Fibroblast of skin of back (primary cell): ENCODE data around the gene MINK1.
"Not testable (repeated sequence)": the region's sequence is repeated elsewhere in the genome, so short reads cannot be mapped to it uniquely, and the experiment has no call there.

Source experiments
- DNase-seq: peaks from one replicate; pipeline ENCODE4 v3.0.0-alpha.2; 2013

The MINK1 gene

DNA sequence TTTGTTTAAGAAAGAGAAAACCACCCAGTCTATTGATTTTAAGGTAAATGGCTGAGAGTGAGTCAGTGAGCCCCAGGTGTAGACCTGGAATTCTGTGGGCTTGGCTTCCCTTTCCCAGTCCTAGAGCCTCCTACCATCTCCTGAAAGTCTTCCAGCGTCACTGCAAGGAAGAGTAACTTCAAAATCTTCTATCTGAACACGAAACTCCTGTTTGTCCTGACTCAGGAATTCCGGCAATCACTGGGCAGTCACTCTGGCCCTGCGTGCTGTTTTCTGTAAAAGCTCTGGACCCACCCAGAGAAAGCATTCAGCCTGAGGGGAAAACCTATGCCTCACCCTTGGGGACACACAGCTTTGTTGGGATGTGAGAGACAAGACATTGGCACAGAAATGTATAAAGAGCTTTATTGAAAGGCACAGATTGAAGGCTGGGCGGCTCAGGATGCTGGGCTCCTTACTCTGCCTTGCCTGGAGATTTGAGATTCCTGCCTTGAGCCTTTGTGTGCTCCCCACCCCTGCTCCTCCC is 15.9 kb downstream of the MINK1 start:
- peak; percentile 62 for DNase-seq

DNA sequence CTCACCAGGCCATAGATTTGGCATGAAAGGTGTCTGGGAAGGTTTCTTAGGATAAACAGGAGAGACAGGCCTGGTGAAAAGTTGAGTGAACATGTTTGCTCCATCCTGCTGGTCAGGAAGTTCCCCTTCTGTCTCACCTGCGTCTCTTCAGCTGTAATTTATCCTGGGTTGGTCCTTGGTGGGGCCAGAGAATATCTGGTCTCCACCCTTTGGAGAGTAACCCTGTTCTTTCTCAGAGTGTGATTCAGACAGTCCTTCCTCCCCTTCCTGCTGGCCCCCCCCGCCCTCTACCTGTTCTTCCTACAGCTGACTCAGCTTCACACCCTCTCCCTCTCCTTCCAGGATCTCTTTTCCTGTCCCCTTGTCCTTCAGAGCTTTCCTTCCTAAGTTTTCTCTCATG is 17.1 kb downstream of the MINK1 start:
- DNase-seq: no peak

DNA sequence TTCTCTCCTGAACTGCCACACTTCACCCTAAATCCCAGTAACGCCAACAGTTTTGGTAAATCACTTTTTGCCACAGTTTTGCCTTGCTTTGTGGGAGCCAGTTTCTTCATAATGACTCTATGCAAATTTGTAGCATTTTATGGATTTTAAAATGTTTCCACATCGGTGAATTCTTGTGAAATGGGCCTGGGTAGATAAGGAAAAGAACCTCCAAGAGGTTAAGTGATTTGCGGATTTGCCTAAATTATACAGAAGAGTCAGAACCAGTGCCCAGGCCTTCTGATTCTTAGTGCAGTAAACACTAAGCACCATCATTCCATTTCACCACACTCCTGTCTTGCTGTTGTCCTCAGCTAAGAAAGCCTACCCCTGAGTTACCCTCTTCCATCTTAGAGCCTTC is 17.9 kb downstream of the MINK1 start:
- DNase-seq: no peak

DNA sequence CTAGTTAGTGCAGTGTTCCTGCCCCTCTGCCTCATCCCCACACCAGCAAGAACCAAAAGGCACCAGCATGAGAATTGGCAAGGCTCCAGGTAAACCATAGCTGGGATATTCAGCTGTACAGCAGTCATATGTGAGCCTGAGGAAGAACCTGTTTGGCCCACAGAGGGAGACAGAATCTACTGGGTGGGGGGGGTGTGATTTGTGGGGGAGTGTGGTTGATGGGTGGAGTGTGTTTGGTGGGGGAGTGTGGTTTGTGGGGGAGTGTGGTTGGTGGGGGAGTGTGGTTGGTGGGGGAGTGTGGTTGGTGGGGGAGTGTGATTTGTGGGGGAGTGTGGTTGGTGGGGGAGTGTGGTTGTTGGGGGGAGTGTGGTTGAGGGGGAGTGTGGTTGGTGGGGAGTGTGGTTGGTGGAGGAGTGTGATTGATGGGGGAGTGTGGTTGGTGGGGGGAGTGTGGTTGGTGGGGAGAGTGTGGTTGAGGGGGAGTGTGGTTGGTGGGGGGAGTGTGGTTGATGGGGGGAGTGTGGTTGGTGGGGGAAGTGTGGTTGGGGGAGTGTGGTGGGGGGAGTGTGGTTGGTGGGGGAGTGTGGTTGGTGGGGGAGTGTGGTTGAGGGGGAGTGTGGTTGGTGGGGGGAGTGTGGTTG is 19.5 kb downstream of the MINK1 start:
- DNase-seq: peak; percentile 73

DNA sequence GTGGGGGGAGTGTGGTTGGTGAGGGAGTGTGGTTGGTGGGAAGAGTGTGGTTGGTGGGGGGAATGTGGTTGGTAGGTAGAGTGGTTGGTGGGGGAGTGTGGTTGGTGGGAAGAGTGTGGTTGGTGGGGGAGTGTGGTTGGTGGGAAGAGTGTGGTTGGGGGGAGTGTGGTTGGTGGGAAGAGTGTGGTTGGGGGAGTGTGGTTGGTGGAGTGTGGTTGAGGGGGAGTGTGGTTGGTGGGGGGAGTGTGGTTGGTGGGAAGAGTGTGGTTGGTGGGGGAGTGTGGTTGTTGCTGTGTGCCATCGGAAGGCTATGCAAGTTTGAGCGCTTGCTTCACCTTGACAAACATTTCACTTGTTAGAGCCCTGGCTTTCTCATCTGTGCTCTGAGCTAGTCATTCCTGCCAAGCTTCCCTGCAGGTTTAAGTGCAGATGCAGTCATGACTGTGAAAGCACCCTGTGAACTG is 20.1 kb downstream of the MINK1 start:
- DNase-seq: no peak

DNA sequence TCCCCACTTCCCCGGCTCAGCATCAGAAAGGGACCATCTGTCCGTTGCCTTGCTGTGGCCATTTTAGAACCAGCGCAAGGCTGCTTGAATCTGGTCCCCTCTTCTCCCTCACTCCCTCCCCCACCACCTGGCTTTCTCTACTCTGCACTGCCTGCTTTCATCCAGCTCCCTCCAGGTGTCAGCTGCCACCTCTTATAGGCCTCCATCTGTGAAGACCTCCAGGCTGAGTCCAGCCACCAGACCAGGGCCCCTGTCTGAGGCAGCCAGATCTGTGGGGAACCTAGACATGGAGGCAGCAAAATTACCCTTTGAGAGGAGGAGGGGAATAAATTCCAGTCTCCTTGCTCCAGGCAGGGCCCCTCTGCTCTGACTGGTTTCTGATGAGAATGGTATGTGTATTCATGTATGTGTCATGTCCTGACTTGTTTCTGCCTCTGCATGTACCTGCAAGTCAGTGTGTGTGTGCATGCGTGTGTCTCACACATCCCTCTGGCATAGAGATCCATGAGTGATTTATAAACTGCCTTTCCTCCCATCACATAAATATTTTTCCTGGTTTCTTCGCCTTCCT is 21.1 kb downstream of the MINK1 start:
- peak; percentile 32 for DNase-seq

DNA sequence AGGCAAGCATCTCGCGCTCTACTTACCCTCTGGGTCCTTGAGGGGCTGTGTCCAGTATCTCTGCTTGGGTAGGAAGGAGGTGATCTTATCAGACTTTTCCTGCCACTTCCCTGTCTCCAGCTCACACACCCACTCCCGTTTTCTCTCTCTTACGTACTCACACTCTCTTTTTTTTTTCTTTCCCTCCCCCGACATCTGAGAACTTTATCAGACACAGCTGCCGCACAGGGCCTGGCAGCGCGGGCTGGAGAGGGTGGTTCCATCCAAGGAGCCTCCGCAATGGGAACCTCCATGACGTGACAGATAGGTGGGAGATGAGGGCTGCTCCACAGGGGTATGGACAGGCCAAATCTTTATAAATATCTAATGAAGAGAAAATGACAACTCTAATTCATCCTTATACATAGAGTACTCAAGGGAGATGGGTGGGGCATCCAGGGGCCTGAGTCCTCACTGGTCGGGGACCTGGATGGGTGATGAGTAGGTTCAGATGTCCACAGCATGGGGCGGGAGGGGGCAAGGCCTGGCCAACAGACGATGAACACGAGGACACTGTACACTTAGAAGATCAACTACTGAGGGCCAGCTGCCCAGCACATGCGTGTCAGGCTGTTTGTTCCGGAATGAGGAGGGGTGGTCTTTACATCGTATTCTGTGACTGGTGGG is 23.3 kb downstream of the MINK1 start:
- DNase-seq: no peak

DNA sequence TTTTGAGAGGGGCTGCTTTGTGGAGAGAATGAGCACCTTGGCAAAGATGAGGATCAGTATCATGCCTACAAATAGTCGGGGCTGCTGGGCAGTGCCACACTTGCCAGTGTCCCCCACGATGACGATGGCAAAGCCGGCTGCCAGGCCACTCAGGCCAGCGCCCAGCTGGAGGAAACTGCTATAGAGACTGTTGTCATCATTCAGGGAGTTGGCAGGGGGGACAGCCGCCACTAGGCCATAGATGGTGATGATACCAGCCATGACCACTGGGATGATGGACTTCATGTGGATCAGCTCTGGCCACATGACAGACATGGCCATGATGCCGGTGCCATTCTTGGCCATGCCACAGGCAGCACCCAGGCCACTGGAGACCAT is 23.8 kb downstream of the MINK1 start:
- no peak for DNase-seq

DNA sequence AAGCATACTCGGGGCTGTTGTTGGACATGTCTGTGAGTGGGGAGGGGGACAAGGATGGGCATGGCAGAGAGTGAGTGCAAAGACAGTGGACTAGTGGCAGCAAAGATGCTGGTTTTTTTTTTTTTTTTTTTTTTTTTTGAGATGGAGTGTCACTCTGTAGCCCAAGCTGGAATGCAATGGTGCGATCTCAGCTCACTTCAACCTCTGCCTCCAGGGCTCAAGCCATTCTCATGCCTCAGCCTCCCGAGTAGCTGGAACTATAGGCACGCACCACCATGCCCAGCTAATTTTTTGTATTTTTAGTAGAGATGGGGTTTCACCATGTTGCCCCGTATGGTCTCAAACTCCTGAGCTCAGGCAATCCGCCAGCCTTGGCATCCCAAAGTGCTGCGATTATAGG is 24.2 kb downstream of the MINK1 start:
- not testable (repeated sequence) for DNase-seq

DNA sequence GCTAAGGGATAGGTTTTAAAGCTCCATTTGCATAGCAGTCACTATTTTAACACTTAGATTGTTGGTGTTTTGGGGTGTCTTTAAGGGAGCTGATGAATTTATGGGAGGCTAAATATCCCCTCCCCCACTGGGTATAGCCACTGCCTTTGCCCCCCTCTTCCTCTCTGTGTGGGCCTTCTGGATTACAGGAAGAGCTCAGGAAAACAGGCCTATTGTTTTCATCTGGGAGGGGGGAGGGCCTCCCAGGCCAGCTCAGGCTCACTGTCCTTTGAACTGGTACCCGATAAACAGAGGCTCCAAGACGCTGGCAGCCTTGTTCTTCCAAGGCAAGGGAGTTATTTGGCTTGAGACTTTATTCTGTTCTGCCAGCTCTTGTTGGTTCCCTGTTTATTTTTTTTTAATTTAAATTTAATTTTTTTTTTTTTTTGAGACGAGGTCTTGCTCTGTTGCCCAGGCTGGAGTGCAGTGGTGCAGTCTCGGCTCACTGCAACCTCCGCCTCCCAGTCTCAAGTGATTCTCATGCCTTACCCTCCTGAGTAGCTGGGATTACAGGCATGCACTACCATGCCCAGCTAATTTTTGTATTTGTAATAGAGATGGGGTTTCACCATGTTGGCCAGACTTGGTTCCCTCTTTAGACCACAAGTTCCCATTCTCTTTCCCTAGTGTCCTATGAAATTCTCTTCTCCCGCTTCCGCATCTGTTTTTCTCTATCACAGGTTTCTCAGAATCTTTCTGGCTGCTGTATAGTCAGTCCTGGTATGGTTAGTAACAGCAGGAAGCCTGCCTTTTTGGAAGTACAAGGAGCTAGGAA is 25.1 kb downstream of the MINK1 start:
- DNase-seq: peak; percentile 18

DNA sequence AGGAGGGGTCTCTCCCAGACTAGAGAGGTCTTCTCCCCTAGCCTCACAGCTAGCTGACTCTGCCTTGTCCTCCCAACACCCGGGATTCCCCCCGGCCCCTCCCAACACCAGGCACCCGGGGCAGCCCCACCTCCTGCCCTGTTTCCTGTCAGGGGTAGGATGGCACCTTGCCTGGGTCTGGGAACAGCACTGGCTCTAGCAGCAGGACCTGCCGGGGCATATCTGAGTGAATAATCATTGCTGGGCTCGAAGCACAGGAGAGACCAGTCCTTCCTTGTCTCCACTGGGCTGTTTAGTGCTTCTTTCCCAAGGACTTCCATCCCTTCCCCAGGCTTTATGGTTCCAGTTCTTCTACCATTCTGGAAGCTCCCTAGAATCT is 25.7 kb downstream of the MINK1 start:
- peak; percentile 14 for DNase-seq

DNA sequence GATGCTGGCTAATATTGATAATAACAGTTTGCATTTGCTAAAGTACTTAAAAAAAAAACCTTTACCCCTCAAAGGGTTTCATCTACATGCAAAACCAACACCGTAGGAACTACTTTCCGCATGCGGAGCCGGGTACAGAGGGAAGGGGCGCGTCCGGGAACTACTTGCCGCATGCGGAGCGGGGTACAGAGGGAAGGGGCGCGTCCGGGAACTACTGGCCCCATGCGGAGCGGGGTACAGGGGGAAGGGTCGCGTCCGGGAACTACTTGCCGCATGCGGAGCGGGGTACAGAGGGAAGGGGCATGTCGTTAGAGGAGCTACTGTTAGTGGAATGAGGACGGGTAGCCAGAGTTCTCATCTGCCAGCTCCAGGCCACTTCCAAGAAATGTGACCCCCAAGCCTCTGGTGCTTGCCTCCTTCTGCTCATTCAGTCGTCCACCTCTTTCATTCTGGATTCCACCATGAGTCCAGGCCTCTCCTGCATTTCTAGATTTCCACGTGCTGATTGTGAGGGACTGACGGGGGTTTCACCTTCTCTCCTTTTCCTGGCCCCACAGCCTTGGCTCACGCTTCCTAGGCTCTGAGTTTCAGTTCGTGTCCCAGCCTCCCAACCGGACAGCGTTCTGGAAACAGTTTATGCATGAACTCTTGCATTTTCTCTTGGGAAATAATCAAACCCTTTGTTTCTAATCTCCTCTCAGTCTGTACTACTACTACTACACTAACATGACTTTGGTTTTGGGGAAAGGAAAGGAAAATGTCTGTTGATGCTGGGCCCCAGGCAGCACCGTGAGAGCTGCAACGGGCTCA is 26.9 kb downstream of the MINK1 start:
- no peak for DNase-seq

DNA sequence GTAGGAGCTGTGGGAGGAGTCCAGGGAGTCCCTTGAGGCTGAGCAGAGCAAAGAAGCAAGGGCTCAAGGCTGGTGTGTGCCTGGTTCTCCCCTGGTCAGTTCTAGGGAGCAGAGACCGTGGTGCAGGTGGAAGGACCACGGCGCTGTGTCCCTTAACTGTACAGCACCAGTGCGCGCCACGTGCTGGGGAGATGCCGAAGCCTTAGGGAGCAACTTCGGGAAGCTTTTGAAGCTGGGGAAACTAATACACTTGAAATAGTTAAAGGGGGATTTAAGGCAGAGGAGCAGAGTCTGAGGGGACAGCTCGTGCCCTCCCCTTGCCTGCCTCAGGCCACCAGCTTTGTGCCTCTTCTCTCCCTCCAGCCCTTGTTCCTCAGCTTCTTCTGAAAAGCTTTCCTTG is 27.5 kb downstream of the MINK1 start:
- DNase-seq: no peak

DNA sequence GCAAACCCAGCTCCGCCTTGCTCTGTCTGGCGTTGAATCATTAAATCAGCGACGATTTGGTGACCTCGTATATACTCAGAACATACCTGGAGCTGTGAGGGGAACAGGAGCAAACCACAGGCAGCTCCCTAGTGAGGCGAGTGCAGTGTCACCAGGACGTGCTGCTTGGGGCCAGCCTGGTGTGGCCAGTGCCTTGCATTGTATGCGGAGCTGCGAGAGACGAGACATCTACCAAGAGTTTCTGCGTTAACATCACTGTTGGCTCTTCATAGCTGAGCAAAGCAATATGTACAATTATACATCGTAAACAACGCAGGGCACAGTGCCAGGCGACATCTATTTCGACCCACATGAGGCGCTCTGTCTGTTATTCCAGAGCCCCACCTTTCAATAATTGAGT is 27.9 kb downstream of the MINK1 start:
- DNase-seq: no peak

DNA sequence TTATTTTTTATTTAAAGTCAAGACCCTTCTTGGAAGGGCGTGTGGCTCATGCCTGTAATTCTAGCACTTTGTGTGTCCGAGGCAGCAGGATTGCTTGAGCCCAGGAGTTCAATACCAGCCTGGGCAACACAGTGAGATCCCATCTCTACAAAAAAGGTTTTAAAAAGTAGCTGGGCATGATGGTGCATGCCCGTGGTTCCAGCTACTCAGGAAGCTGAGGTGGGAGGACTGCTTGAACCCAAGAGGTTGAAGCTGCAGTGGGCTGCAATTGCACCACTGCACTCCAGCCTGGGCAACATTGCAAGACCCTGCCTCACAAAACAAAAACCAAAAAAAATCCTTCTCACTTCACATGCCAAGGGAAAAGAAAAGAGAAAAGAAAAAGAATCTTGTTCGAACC is 29.6 kb downstream of the MINK1 start:
- DNase-seq: no peak

DNA sequence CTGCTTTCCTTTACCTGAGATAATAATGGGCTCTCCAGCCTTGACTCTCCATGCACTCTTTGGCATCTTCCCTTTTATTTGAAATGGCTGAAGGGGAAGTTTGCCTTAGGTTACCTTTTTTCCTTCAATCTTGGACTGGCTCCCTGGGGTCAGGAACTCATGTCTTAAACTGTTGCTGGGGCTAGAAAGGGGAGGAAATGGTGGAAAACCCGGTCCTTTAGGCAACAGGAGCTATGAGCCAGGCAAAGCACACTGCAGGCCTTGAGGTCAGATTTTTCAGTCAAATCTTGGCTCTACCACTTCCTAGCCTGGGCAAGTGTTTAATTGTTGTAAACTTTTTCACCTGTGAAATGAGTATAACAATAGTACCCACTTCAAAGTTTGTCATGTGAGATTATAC is 30.2 kb downstream of the MINK1 start:
- no peak for DNase-seq

DNA sequence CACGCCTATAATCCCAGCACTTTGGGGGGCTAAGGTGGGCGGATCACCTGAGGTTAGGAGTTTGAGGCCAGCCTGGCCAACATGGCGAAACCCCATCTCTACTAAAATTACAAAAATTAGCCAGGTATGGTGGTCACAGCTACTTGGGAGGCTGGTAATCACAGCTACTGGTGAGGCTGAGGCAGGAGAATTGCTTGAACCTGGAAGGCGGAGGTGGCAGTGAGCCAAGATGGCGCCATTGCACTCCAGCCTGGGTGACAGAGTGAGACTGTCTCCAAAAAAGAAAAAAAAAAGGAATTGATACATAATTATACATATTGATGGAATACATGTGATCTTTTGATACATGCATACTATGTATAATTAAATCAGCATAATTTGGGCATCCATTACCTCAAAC is 34.4 kb downstream of the MINK1 start:
- not testable (repeated sequence) for DNase-seq

DNA sequence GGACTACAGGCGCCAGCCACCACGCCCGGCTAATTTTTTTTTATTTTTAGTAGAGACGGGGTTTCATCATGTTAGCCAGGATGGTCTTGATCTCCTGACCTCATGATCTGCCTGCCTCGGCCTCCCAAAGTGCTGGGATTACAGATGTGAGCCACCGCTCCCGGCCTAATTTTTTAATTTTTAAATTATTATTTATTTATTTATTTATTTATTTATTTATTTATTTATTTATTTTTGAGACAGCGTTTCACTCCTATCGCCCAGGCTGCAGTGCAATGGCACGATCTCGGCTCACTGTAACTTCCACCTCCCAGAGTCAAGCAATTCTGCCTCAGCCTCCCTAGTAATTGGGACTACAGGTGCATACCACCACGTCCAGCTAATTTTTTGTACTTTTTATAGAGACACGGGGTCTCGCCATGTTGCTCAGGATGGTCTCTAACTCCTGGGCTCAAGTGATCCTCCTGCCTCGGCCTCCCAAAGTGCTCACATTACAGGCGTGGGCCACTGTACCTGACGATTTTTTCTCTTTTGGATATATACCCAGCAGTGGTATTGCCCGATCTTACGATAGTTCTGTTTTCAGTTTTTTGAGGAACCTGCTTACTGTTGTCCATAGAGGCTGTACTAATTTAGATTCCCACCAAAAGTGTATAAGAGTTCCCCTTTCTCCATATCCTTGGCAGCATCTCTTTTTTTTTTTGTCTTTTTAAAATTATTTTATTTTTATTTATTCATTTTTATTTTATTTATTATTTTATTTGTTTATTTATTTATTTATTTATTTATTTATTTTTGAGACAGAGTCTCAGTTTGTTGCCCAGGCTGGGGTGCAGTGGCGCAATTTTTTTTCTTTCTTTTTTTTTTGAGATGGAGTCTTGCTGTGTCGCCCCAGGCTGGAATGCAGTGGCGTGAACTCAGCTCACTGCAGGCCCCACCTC is 36.2 kb downstream of the MINK1 start:
- not testable (repeated sequence) for DNase-seq

DNA sequence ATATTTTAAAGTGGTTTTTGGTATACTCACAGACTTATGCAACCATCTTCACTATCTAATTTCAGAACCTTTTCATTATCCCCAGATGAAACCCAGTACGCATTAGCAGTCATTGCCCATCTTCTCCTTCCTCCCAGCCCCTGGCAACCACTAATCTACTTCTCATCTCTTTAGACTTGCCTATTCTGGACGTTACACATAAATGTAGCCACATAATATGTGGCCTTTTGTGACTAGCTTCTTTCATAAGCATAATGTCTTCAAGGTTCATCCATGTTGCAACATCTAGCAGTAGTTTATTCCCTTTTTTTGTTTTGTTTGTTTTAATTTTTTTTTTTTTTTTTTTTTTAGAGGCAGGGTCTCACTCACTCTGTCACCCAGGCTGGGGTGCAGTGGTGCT is 37.7 kb downstream of the MINK1 start:
- DNase-seq: no peak

DNA sequence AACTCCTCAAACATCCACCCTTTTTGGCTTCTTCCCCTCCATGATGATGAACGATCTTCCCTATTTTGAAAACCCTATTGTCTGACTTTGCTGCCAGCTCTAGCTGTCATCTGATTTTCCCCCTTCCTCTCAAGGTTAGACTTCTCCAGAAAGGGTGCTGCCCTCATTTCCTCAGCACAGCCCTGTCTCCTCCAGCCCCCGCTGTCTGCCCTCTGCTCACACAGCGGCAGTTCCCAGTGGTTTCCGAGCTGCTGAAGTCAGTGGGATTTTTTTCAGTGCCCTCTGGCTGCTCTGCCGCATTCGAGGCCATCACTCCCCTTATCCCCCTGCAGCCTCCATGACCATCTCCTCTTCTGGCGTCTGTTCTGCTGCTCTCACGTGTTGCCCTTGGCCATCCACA is 39.6 kb downstream of the MINK1 start:
- no peak for DNase-seq

DNA sequence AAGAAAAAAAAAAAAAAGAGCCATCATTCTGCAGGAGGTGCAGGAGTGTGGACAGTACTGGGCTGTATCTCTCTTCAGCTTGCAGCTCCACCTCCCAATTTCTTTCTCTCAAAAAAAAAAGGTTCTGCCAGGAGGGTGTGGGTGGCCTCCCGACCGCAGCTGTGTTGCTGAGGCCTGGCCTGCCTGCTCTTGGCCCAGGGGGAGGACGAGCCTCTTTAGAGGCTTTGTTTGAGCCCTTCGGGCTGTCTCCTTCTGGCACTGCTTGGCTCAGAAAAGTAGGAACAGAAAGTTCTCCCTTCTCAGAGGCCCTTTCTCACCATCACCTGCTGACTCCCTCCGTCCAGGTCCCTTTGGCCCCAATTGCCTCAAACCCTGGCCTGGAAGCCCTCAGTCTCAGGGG is 43.9 kb downstream of the MINK1 start:
- no peak for DNase-seq
